Measurements from ENCODE around the gene PSMC2. TPM values are rescaled to one million over a fixed set of nuclear protein-coding genes. Genes with fewer than 3 reads are reported as not detected.

PSMC2 gene
- total and polyA plus RNA-seq, 8 donors, result 90.4 to 136 (median 96.3) TPM

DNA sequence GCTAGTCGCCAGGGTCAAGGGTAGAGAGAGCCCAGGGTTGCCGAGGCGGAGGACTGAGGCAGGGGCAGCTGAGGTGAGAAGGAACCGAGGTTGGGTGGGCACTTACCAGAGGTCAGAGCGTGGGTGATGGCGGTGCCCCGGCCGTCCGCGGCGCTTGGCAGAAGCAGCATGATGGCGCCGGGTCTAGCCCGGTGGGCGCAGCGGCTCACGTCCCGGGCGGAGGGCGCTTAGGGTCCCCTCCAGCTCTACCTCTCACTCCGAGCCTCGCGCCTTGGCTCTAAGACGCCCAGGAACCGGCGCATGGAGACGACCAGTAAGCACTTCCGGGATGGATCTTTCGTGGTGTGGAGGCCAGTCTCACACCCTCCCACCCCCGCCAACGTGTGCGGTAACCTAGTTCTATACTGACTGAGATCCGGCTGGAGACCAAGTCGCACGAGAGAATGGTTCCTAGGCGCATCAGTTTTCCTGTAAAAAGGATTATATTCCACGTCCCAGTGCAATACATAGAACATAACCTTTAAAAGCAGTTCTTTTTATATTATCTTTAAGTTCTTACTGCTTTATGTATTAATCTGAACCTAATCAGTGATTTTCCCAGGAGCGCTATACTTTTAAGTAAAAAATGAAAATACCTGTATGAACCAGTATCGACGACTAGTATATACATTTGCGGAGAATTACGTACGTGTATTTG, 2.8 kb upstream of the PSMC2 start, which contains the start of gene DNAJC2:
TSS of gene DNAJC2 (minus strand) at position 315 of the 697 bp plus-strand sequence. CDS start at position 170, 145 bp downstream.
- no peaks in the 10 kb centered on the region for H3K27me3 ChIP-seq
- peaks cover 14 to 57% of the 10 kb centered on the region in 2 donors for H3K4me1 ChIP-seq
- TF ChIP-seq, protein P1, sequence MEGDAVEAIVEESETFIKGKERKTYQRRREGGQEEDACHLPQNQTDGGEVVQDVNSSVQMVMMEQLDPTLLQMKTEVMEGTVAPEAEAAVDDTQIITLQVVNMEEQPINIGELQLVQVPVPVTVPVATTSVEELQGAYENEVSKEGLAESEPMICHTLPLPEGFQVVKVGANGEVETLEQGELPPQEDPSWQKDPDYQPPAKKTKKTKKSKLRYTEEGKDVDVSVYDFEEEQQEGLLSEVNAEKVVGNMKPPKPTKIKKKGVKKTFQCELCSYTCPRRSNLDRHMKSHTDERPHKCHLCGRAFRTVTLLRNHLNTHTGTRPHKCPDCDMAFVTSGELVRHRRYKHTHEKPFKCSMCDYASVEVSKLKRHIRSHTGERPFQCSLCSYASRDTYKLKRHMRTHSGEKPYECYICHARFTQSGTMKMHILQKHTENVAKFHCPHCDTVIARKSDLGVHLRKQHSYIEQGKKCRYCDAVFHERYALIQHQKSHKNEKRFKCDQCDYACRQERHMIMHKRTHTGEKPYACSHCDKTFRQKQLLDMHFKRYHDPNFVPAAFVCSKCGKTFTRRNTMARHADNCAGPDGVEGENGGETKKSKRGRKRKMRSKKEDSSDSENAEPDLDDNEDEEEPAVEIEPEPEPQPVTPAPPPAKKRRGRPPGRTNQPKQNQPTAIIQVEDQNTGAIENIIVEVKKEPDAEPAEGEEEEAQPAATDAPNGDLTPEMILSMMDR (IDR thresholded peaks at IDR 0.05), result no peak
- DNase-seq (peak; percentile 87 to 92 (median 90)), ATAC-seq (peak; percentile 95)
- H3K9me3 ChIP-seq, result no peaks in the 10 kb centered on the region
- H3K36me3 ChIP-seq, result peaks cover 0 to 22% of the 10 kb centered on the region in 2 donors
- peak within 1 kb of the TSS; percentile 75 to 88 for H3K27ac ChIP-seq
- peak within 1 kb of the TSS; percentile 84 to 95 for H3K4me3 ChIP-seq
- intact Hi-C loops (cut with DNase I), result no loop called here

DNA sequence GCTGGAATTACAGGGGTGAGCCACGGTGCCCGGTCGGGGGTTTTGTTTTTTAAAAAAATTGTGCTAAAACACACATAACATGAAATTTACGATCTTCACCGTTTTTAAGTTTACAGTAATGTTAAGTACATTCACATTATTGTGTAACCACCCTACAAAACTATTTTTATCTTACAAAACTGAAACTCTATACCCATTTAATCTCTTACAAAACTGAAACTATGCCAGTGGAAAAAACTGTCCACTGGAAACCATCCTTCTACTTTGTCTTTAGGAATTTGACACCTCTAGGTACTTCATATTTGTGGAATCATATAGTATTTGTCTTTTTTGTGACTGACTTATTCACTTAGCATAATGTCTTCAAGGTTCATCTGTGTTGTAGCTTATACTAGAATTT, 1.0 kb upstream of the PSMC2 start:
- H3K9me3 ChIP-seq, result no peaks in the 10 kb centered on the region
- H3K36me3 ChIP-seq, result peaks cover 0 to 14% of the 10 kb centered on the region in 2 donors
- H3K4me1 ChIP-seq, result peaks cover 22 to 69% of the 10 kb centered on the region in 2 donors
- intact Hi-C loops (cut with DNase I), result no loop called here
- no peak for ATAC-seq
- DNase-seq, result no peak
- TF ChIP-seq, protein P1 (IDR thresholded peaks at IDR 0.05), result no peak
- no peaks in the 10 kb centered on the region for H3K27me3 ChIP-seq
- no peak overlapping the region for H3K27ac ChIP-seq
- H3K4me3 ChIP-seq, result no peak overlapping the region

DNA sequence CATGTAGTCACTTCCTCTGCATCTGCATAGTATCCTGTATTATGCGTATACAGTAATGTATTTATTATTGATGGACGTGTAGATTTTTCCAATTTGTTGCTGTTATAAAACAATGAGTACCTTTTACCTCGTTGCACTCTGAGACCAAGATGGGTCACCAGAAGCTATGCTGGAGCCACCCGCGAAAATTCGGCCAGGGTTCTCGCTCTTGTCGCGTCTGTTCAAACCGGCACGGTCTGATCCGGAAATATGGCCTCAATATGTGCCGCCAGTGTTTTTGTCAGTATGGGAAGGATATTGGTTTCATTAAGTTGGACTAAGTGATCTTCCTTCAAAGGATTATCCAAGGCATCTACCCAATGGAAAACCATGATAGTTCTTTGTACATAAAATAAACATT, 1.0 kb downstream of the PSMC2 start:
- Histone ChIP-seq H3K36me3 (peaks cover 0 to 27% of the 10 kb centered on the region in 2 donors), H3K27me3 (no peaks in the 10 kb centered on the region), H3K4me3 (peak overlapping the region; percentile 65 to 77), H3K9me3 (no peaks in the 10 kb centered on the region), H3K4me1 (peaks cover 22 to 55% of the 10 kb centered on the region in 2 donors), H3K27ac (peak overlapping the region; percentile 84 to 92)
- no peak for ATAC-seq
- TF ChIP-seq, protein P1 (IDR thresholded peaks at IDR 0.05), result no peak
- peak in 1 of 4 donors; percentile 45 for DNase-seq
- intact Hi-C loops (cut with DNase I), result no loop called here

DNA sequence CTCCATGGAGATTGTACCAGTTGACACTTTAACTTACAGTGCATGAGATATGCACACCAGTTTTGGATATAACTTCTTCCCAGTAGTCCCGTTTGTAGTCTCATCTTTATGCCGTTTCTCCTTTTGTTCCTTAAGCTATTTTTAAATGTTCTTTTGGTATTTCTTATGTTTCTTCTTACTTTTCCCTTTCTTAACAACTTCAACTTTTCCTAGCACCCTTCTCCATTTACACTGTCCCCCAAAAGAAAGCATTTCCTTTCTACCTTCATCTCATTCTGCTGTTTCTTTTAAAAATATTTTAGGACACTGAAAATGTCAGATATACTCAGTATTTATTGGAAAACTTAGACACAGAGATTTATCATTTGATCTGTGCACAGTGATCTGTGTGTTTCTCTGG, 1.5 kb downstream of the PSMC2 start:
- intact Hi-C loops (cut with DNase I), result no loop called here
- Histone ChIP-seq H3K4me3 (peak overlapping the region; percentile 65 to 77), H3K9me3 (no peaks in the 10 kb centered on the region), H3K36me3 (peaks cover 0 to 32% of the 10 kb centered on the region in 2 donors), H3K27ac (peak overlapping the region in 1 of 2 donors; percentile 84), H3K27me3 (no peaks in the 10 kb centered on the region), H3K4me1 (peaks cover 22 to 54% of the 10 kb centered on the region in 2 donors)
- no peak for DNase-seq
- TF ChIP-seq, protein P1 (IDR thresholded peaks at IDR 0.05), result no peak
- no peak for ATAC-seq

DNA sequence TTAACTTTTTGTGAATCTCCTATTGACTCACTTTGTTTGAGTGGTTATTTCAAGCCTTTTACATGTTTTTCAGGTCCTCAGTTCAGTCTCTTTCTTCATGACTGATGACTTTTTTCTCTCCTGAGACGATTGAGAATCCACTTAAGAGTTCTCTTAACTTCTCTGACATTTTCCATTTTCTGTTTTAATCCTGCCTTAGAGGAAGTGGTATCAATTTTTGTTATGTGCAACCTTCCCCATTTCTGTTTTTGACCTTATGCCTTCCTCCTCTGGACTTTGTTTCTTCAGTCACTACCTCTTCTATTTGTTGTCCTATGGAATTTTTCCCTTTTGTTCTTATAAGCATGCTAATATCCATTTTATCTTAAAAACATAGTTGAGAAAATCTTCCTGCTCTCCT, 2.4 kb downstream of the PSMC2 start:
- DNase-seq, result no peak

More for the DNA sequence above, 2.4 kb downstream of the PSMC2 start:
- ATAC-seq, result no peak
- Histone ChIP-seq H3K27me3 (no peaks in the 10 kb centered on the region), H3K9me3 (no peaks in the 10 kb centered on the region), H3K4me1 (peaks cover 22 to 53% of the 10 kb centered on the region in 2 donors), H3K27ac (peak overlapping the region in 1 of 2 donors; percentile 30), H3K36me3 (peaks cover 0 to 40% of the 10 kb centered on the region in 2 donors), H3K4me3 (peak overlapping the region in 1 of 2 donors; percentile 65)
- TF ChIP-seq, protein P1 (IDR thresholded peaks at IDR 0.05), result no peak
- intact Hi-C loops (cut with DNase I), result no loop called here
